ENCODE results near the gene TPPP. TPM values are rescaled to one million over a fixed set of nuclear protein-coding genes. Genes with fewer than 3 reads are reported as not detected.

Gene TPPP
- total RNA-seq, 1 donor from 2014 or later: 0.46 TPM

GRCh38 chr5:673161-673830 is 19.9 kb downstream of the TPPP start:
- H3K4me3 ChIP-seq (ENCODE audit: low read depth, low read length): peak overlapping the region; percentile 3
- DNase-seq (ENCODE audit: low read depth): no peak
- no peak for TF ChIP-seq CTCF (conservative IDR thresholded peaks at IDR 0.05; ENCODE audit: low read depth, low read length)

DNA sequence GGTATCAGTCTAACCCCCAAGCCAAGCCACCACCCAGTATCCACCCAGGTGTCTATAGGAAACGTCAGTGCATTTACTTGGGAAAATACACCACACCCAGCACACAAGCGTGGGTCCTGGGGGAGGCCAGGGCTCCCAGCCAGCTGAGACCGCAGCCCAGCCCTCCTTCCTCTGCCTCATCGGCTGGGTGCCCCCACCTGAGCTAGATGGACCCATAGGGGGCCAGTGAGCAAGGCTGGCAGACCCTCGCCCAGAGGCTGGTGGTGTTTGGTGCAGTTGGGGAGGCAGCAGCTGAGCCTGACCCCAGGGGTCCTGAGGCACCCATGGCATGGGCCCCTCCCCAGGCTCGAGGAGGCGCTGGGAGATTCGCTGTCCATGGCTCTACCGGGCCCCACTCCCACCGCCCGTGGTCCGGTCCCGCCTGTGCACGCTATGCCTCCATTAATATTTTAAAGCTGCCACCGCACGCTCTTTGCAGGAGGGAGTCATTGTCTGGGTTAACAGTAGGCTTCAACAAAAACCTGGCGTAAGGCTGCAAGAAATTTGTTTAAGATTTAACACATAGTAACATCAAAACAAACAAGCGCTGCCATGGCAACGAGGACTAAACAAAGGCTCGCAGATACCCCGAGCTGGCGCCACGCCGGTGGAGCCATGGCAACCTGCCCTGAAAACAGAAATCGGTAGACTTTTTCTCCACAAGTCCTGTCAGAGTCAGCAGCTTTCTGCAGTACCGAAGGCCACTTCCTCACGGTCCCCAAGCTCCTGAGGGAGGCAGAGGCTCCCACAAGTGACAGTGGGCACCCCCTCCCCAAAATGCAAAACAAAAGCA is 20.6 kb downstream of the TPPP start:
- peak; percentile 77 for DNase-seq (ENCODE audit: low read depth)
- no peak for TF ChIP-seq CTCF (conservative IDR thresholded peaks at IDR 0.05; ENCODE audit: low read depth, low read length)
- peak overlapping the region; percentile 44 for H3K4me3 ChIP-seq (ENCODE audit: low read depth, low read length)

DNA sequence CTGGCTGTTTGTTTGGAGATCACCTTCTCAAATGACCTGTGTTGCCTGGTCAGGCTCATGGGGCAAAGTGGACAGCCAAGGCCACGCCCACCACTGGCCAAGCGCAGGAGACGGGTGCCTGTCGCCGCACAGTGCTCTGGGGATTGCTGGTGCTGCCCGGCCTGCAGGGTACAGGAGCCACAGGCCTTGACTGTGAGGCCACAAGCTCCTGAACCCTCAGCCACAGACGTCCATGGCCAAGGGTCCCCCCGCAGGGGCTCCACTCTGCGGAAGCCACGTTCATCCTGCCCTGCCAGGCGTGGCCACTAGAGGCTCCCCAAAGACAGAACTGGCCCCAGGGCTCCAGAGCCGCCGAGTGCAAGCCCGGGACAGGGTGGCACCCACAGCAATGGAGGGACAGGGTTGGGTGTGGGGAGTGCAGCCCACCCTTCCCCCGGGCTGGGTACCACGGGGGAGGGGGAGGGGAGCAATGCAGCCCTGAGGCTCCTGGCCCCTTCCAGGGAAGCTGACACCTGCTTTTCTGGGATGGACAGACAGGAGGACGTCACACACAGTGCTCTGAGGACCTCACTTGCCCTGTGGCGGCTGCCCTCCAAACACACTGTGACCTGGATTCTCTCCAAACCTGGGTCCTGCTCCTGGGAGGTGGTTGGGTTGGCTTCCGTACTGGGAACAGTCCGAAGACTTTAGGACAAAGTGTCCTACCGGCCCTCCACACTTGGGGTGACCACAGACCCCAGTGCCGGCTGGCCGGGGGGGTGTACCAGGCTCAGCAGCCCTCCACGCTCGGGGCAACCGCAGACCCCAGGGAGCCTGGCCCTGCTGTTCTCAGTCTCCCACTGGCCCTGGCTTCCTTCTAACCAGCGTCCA is 21.5 kb downstream of the TPPP start:
- TF ChIP-seq CTCF (conservative IDR thresholded peaks at IDR 0.05; ENCODE audit: low read depth, low read length): peak; percentile 89
- no peak for DNase-seq (ENCODE audit: low read depth)
- H3K4me3 ChIP-seq (ENCODE audit: low read depth, low read length): peak overlapping the region; percentile 44

- TF ChIP-seq CTCF (conservative IDR thresholded peaks at IDR 0.05; ENCODE audit: low read depth, low read length): no peak
- no peak for DNase-seq (ENCODE audit: low read depth)
- no peak overlapping the region for H3K4me3 ChIP-seq (ENCODE audit: low read depth, low read length)
Observed at GRCh38 chr5:670396-671270, 22.5 kb downstream of the TPPP start.

DNA sequence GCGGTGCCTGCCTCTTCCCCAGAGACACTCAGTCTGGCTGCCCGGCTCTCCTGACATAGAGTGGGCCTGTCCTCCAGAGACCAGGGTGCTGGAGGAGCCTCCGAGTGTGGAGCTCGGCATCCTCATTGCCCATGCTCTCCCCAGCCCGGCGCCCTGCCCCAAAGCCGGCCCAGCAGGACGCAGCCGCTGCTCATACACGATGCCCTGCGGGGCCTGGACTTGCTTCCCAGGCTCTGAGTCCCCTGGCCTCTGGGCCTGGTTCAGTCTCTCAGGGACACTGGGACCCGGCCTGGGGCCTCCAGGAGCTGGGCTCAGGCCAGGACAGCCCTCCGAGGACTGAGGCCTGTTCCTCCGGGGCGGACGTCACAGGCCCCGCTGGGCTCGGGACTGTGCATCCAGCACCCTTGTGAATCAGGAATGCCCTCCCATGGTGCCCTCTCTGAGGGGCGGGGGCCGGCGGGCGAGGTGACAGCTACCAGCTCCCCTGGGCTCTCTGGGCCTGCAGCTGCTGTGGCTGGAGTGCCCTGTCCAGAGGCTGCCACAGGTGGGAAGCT is 23.2 kb downstream of the TPPP start:
- H3K4me3 ChIP-seq (ENCODE audit: low read depth, low read length): no peak overlapping the region
- no peak for DNase-seq (ENCODE audit: low read depth)
- no peak for TF ChIP-seq CTCF (conservative IDR thresholded peaks at IDR 0.05; ENCODE audit: low read depth, low read length)
